ENCODE measurements around the gene GJC2.
A peak's percentile ranks its signal among the peaks of the same experiment; 100 is the strongest.
"Not testable (repeated sequence)": the region's sequence is repeated elsewhere in the genome, so short reads cannot be mapped to it uniquely, and the experiment has no call there.

The GJC2 gene

DNA sequence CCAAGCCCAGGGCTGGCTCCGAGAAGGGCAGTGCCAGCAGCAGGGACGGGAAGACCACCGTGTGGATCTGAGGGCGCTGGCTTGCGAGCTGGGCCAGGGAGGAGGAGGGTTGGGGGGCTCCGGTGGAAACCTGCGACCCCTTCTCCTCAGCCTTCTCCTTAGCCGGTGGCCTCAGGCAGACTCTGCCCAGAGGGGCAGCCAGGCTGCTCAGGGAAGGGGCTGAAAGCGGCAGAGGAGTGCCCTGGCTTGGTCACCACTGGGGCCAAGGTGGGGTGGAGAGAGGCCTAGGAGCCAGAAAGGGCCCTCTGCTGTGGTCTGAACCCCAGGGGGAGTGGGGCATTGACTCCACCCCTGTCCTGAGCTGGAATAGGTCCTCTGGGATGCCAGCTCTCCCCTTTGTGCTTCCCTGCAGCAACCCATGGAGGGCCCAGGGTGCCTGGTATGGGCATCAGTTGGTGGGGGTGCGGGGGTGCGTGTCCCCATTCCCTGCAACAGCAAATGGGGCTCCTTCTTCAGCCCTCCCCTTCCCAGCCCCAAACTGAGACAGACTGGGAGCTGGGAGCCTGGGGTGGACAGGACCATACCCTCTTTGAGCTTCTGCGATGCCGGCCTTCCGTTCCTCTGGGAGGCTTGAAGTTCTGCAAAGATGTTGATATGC lies 9.4 kb downstream of the GJC2 start:
- DNase-seq = no peak

DNA sequence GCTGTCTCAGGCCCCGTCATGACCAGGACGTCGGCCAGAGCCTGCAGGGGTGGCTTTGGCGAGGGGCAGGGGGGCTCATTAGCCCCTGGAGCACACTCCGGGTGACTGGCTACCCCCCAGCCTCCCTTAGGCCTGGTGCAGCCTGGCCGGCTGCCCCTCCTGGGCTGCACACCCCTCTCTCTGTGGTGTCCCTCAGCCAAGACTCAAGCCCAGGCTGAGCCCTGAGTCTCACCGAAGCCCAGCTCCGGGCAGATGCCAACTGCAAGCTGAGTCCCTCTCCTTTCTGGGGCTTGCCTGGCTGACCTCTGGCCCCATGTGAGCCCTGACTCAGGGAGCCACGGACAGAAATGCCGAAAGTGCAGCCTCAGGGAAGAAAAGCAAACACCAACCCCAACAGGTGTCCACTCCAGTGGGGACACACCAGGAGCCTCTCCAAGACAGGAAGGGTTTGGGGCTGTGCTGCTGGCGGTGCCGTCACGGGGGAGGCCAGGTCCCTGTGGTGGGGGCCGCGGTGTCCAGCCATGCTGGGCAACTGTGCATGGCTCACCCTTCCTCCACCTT lies 10.6 kb downstream of the GJC2 start:
- no peak for DNase-seq

DNA sequence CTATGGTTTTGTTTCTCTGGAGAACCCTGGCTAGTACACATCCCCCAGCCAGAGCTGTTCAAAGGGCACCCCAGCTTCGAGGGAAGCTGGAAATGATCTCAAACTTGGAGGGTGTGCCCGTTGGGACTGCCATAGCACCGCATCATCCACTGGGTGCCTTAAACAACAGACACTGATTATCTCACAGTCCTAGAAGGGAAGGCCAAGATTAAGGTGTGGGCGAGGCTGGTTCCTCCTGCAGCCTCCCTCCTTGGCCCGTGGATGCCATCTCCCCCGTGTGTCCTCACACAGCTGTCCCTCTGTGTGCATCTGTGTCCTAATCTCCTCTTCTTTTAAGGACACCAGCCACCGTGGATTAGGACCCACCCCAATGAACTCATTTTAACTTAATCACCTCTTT lies 11.6 kb downstream of the GJC2 start:
- DNase-seq = no peak

DNA sequence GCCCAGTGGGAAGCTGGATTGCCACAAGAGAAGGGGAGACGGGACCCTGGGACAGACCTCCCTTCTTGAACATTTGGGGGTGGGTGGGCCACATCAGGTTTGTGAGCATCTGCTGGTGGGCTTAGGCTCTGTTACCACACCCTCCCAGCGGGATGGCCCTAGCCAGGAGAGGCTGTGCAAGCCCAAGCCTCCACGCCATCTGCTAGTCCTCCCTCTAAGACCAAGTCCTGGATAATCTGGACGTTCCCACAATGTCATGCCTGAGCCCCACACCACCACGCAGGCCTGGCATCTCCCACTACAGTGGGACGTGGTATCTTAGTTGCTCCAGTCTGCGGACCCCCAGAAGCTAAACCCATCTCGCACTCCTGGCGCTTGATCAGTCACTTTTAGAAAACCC lies 12.1 kb downstream of the GJC2 start:
- DNase-seq = no peak

DNA sequence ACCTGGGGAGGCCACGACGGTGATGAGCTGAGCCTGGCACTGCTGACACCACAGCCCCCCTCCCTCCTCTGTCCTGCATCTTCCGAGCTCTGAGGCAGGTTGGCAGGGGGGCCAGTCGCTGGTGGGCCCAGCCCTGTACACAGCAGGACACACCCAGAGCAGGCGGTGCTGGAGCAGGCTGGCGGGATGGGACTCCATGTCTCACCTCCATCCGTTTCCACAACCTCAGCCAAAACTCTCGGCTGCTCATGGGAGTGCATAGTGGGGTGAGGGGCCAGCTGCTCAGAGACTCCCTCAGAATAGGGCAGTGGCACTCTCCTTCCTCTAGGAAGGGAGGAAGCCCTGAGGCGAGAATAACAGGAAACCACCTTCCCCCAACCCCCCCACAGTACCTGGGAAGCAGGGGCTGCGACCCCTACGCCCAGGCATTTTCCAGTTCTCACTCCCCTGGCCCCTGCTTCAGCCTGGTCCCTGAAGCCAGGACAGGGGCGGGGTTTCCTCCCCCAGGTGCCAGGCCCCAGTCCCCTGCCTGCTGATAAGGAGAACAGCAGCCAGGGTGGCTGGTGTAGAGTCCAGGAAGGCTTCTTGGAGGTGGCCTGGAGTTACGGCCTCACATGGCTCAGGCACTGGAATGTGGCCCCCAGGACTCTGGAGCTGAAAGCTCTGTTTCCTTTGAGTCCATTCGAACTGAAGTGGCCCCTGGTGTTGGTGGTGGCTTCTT lies 12.7 kb downstream of the GJC2 start:
- DNase-seq = no peak

DNA sequence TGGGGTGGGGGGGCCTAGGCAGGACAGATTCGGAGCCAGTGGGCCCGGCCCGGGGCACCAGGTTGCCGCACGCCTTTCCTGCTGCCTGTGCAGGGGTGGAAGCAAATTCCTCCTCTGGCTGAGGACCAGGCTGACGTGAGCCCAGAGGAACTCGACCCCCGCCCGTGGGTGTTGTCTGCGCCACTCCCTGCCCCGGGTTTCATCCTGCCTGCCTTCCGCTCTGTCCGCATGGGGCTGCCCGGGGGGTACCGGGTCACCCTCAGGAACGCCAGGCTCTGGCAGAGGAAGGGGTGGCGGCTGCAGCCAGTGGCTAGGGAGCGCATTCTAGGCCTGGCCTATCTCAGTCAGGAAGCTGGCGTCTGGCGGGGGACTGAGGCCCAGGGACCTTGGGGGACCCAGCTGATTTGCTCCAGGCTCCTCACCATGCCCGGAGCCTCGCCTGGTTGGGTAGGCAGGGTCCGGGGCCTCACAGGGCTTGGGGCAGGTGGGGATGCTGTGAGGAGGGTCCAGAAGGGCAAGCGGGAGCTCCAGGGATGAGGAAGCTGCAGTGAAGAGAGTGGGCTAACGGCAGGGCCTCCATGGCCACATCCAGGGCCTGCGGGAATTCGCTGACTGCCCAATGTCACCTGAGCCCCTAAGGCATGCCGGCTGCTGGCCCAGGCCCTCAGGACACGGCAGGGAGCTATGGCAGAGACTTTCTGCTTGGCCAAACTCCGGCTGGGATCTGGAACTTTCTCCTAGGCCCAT lies 13.4 kb downstream of the GJC2 start:
- DNase-seq = no peak

DNA sequence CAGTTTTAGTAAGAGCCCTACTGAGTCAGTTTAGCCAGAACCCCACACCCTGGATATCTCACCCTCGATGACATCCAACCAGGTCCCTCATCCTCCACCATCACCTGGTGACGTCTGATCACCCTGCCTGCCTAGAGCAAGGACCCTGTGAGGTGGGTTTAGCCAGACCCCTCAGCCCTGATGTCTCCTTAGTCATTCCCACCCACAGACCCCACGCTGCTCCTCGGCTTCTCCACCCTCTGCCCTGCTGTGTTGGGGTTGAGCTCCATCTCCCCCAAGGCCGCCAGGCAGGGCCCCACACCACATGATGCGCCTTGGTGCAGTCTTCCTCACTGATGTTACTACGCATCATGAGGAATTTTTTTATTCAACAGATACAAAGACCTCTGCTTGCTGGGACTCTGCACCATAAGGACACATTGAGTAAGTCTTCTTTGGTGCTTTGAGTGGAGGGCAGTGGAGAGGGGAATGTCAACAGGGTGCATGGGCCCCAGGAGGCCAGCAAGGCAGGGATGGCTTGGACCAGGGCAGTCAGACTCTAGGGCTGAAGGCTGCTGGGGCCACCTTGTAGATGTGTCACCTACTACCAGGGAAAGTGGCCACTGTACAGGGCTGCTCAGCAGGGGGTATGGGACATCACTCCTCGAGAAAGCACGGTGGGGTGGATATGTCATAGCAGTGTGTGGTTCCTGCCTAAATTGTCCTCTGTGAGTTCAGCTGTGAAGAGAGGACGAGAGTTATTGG lies 14.2 kb downstream of the GJC2 start:
- no peak for DNase-seq

DNA sequence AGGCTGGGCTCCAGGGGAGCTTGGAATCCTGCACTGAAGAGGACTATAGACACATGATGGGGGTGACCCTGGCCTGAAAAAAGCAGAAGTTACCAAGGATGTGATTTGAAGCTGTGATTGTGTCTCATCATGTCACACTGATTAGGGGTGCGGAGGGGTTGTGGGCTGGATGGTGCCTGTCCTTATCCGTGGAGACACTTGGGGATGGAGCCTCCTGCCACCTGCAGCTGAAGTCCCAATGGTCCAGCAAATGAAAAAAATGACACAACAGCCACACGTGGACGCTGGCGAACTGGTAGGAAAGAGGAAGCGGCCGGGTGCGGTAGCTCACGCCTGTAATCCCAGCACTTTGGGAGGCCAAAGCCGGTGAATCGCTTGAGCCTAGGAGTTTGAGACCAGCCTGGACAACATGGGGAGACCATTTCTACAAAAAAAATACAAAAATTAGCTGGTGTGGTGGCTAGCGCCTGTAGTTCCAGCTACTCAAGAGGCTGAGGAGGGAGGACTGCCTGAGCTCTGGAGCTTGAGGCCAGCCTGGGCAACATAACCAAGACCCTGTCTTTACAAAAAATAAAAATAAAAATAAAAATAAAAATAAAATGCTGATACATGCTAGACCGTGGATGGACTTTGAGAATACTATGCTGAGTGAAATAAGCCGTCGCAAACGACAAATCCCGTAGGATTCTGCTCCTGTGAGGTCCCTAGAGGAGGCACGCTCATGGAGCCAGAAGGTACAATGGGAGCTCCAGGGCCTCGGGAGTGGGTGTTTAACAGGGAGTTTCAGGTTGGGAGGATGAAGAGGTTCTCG lies 15.0 kb downstream of the GJC2 start:
- no peak for DNase-seq

DNA sequence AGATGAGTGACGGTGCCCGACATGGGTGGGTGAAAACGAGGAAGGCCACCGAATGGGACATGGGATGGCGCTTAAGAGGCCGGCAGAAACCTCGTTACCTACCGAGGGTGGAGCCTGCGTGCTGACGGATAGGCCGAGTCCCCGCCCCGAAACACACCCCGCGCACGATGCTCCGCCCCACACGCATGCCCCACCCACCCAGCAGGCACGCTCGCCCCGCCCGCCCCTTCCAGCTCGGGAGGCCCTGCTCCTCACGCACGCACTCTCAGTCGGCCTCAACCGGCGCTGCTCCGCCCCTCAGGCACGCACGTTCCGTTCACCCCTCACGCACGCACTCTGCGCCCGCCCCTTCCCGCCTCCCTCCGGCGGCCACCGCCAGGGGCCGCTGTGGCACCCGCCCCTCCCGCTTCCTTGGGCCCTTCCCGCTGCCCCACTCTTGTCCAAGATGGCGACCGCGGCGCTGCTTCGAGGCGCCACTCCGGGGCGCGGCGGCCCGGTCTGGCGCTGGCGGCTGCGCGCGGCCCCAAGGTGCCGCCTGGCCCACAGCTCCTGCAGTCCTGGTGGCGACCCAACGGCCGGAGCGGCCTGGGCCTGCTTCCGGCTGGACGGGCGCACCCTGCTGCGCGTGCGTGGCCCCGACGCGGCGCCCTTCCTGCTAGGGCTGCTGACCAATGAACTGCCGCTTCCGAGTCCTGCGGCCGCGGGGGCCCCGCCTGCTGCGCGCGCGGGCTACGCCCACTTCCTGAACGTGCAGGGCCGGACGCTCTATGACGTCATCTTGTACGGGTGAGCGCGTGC lies 15.8 kb downstream of the GJC2 start, which contains the start of gene IBA57:
TSS of gene IBA57 (plus strand) at position 433 of the 798 bp plus-strand sequence. CDS start at position 446, 13 bp downstream.
- DNase-seq = peak; percentile 99

DNA sequence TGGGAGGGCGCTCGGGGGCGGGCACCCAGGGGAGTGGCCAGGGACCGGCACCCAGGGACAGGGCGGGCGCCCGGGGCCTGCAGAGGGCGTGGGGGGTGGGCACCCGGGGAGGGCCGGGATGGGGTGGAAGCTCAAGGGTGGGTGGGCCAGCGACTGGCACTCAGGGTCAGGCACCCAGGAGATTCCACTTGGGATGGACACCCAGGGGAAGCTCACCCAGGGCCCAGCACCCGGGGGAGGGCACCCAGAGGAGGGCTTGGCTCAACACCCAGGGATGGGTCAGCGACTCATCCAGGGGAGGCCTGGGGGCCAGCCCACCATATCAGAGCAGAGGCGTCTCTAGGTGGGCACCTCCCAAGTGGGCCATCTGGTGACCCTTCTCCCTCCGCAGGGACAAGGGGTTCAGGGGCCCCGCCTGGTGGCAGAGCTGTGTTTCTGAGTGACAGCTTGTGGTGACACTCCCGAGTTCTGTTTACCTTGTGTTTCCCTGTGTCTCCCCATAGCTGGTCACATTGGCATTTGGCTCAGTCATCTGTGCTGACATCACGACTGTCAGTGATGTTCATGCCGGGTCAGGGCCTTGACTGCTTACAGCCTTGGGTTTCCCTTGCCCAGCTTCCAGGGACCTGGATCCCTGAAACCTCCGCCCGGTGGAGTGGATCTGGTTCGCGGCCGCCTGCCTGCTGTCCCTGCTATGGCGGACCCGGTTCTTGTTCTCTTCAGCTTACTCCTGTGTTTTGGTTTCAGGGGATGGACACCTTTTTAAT lies 16.6 kb downstream of the GJC2 start:
- peak; percentile 35 for DNase-seq

DNA sequence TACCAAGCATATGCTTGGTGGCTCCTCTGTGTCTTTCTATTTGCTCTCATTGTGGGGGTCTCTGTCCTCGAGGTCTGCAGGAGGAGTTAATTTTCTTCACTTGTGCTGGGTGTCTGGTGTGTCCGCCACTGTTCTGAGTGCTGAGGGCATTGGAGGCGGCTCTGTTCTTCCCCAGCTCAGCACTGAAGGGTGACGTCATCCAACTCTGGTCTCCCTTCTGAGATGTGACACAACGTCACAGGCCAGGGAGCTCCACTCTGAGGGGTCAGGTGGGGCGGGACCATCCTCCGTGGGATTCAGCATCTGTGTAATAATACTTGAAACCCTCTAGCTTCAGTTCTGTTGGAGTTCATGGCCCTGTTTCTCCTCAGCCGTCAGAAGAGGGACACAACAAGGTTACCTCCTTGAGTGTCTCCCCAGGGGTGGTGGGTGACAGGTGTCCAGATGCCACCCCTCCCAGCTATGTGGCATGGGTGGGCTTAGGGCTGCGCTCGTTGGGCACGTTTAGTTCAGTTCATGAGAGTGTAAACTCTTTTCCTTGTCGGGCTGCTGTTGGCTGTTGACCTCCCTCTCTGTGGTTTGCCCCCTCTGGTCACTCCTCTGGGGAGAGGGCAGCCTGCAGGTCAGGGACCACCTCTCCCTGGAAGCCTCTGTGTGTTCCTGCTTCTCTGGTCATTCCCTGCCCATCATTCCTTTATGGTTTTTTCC lies 19.0 kb downstream of the GJC2 start:
- DNase-seq = no peak

DNA sequence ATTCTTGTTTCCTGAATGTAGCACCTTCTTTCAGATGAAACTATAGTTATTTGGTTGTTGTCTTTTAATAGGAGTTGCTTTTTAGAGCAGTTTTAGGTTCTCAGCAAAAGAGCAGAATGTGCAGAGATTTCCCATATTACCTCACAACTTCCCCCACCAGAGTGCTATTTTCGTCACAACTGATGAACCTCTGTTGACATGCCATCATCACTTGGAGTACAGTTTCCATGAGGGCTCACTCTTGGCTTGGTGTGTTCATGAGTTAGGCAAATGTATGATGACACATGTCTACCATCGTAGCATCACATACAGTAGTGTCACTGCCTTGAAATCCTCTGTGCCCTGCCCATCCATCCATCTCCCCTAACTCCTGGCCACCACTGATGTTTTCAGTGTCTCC lies 19.6 kb downstream of the GJC2 start:
- DNase-seq = no peak

DNA sequence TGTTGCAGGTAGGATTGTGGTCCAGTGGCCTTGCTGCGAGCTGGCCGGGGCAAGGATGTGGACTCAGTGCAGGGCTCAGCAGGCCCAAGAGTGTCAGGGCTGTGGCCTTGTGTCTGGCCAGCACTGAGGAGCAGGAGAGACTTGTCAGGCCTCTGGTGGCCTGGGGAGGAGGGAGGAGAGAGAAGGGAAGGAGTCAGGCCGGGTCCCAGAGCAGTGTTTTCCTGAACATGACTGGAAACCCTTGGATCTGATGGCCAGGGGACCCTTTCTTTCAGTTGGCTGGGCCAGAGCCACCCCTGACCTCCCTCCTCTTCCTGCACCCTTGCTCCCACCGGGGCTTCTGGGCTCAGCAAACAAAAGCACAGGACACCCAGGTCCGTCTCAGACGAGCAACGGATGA lies 20.9 kb downstream of the GJC2 start:
- DNase-seq = no peak

DNA sequence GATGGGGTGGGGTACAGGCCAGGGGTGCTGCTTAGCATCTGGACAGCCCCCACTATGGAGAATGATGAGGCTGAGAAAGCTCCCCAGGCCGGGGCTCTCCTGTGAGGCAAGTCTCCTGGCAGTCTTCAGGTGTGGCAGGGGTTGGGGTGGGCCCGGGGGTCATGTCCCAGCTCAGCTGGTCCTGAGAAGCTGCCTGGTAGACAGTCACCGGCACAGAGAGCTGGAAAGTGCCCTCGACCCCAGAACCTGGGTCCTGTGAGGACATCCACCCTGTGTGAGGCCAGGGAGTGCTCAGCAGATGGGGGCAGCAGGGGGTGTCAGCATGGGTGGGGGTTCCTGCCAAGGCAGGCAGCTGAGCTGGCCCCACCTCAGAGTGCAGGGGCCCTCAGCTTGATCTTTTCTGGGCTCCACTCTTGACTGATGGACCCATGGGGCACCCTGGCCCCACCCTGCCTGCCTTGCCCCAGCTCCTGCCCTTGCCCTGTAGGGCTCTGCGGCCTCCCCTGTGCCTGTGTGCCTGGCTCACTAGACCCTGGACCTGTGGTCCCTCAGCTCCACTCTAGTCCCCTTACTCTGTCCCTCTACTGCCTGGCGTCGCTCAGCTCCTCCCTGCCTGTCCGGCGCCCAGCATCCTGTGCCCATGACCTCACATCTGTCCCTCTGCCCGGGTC lies 21.6 kb downstream of the GJC2 start:
- no peak for DNase-seq

DNA sequence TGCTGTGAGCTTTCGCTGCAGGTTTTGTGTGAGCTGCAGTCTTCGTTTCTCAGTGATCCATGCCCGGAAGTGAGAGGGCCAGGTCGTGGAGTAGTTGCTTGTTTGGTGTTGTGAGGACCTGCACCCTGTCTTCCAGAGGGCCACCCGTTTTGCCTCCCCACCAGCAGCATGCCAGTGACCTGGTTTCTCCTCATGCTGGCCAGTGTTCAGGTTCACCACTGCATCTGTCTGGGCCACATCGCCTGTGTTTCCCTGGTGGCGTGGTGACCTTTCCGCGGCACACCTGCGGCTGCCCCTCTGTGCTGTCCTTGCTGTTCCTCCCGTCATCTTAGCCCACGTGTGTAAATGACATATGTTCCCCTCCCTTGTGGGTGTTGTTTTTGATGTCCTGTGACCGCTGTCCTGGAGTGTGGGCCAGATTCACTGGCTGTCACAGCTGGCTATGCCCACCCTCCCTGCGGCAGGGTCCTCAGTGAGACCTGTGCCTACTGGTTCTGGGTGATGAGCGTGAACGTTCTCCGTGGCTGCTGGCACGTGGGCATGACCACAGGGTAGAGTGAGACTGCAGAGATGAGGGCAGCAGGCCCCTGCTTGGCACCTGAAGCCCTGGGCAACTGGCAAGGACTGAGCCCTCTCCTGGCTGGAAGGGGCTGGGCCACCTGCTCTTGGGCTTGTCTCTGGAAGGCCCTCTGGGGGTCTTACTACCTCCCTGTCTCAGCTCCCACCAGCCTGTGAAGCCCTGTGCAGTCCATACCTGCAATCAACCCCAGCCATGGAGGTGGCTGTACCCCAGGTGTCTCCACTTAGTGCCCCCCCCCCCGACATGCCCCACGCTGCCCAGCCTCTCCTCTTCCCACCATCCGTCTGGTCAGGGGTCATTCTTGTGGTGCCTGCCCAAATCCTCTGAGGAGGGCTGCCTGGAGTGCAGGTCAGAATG lies 23.1 kb downstream of the GJC2 start:
- no peak for DNase-seq

DNA sequence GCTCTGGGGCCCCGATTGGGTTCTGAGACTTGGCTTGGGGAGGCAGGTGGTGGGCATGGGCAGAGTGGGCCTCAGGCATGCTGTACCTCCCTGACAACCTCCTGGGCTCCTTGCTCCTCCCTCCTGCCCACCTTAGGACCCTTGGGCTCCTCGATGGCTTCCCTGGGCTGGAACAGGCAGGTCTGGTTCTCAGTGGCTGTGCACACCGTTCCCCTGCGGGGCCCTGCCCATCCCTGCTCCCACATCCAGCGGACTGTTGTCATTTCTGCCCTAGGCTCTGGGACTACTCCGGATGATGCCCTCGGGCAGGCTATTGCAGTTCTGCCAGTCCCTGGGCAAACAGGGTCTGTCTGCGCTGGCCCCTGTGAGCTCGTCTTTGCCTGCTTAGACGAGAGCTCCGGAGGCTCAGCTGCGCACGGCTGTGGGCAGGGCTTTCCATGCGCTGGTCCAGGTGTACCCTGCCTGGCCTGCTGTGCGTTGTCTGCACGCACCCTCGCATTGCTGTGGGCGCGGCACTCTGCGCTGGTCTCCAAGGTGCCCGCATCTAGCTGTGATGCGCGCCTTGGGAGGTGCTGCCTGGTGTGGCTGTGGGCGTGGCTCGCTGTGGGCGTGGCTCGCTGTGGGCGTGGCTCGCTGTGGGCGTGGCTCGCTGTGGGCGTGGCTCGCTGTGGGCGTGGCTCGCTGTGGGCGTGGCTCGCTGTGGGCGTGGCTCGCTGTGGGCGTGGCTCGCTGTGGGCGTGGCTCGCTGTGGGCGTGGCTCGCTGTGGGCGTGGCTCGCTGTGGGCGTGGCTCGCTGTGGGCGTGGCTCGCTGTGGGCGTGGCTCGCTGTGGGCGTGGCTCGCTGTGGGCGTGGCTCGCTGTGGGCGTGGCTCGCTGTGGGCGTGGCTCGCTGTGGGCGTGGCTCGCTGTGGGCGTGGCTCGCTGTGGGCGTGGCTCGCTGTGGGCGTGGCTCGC lies 24.1 kb downstream of the GJC2 start:
- DNase-seq = not testable (repeated sequence)

Measured in NCI-H1436 (cell line).